Liver (tissue), 9 donors: ENCODE measurements around the gene UBE2K. TPM values are rescaled to one million over a fixed set of nuclear protein-coding genes. Genes with fewer than 3 reads are reported as not detected.
A peak's percentile ranks its signal among the peaks of the same experiment; 100 is the strongest.

Experiments
- DNase-seq: peaks from one replicate; pipeline ENCODE4 v3.0.0-alpha.2; 2017; ENCODE audit warnings: low spot score
- H3K27ac ChIP-seq, 2 donors: one replicate each; pipeline ENCODE4 v1.7.0; 2013; ENCODE audit warnings: inconsistent platforms in 2 of 2, low read length in 2 of 2, control low read depth in 1 of 2, low read depth in 1 of 2, mild to moderate bottlenecking in 1 of 2
- H3K27me3 ChIP-seq, 4 donors: one replicate each; pipeline versions ENCODE4 v1.6.1 to v1.7.0; 2013; ENCODE audit warnings: low read length in 3 of 4, inconsistent platforms in 1 of 4, mild to moderate bottlenecking in 1 of 4, moderate library complexity in 1 of 4; ENCODE audit not compliant: control insufficient read depth in 4 of 4, insufficient read depth in 4 of 4
- H3K36me3 ChIP-seq, 4 donors: one replicate each; pipeline versions ENCODE4 v1.6.1 to v1.7.0; 2013; ENCODE audit warnings: low read length in 3 of 4, mild to moderate bottlenecking in 3 of 4, low read depth in 1 of 4, moderate library complexity in 1 of 4; ENCODE audit not compliant: control insufficient read depth in 4 of 4, insufficient read depth in 3 of 4
- H3K4me1 ChIP-seq, 4 donors: one replicate each; pipeline versions ENCODE4 v1.6.1 to v1.7.0; 2013; ENCODE audit warnings: low read length in 3 of 4, mild to moderate bottlenecking in 3 of 4, moderate library complexity in 1 of 4; ENCODE audit not compliant: control insufficient read depth in 4 of 4, insufficient read depth in 4 of 4
- H3K4me3 ChIP-seq, 3 donors: one replicate each; pipeline versions ENCODE4 v1.6.1 to v1.7.0; 2013; ENCODE audit warnings: low read length in 3 of 3, control low read depth in 1 of 3, low read depth in 1 of 3, mild to moderate bottlenecking in 1 of 3
- H3K9ac ChIP-seq, 2 donors: one replicate each; pipeline ENCODE4 v1.7.0; 2013; ENCODE audit warnings: low read length in 2 of 2, mild to moderate bottlenecking in 2 of 2, moderate library complexity in 2 of 2, control low read depth in 1 of 2, low read depth in 1 of 2
- H3K9me3 ChIP-seq, 4 donors: one replicate each; pipeline versions ENCODE4 v1.6.1 to v1.7.0; 2013; ENCODE audit warnings: low read length in 3 of 4; ENCODE audit not compliant: control insufficient read depth in 4 of 4
- FOXA1 ChIP-seq: IDR thresholded peaks from 2 replicates; pipeline ENCODE4 v1.6.1; 2016; ENCODE audit warnings: antibody characterized with exemption
- GABPA ChIP-seq, 2 donors: IDR thresholded peaks in 1 of 2; conservative IDR thresholded peaks in 1 of 2; 2 replicates each; pipeline ENCODE4 v1.6.1; 2016; ENCODE audit warnings: antibody characterized with exemption in 2 of 2, mild to moderate bottlenecking in 1 of 2, moderate library complexity in 1 of 2
- HNF4A ChIP-seq, 2 donors: conservative IDR thresholded peaks; 2 replicates each; pipeline ENCODE4 v1.6.1; 2016; ENCODE audit warnings: antibody characterized with exemption in 2 of 2, mild to moderate bottlenecking in 2 of 2
- HNF4G ChIP-seq: IDR thresholded peaks from 2 replicates; pipeline ENCODE4 v1.6.1; 2016; ENCODE audit warnings: antibody characterized with exemption
- JUND ChIP-seq, 2 donors: IDR thresholded peaks; 2 replicates each; pipeline ENCODE4 v1.6.1; 2016; ENCODE audit warnings: antibody characterized with exemption in 2 of 2
- REST ChIP-seq: IDR thresholded peaks from 2 replicates; pipeline ENCODE4 v1.6.1; 2016; ENCODE audit warnings: antibody characterized with exemption, mild to moderate bottlenecking
- RXRA ChIP-seq, 2 donors: IDR thresholded peaks; 2 replicates each; pipeline ENCODE4 v1.6.1; 2017 to 2018; ENCODE audit warnings: antibody characterized with exemption in 2 of 2, mild to moderate bottlenecking in 1 of 2
- SP1 ChIP-seq: IDR thresholded peaks from 2 replicates; pipeline ENCODE4 v1.6.1; 2018; ENCODE audit warnings: antibody characterized with exemption, mild to moderate bottlenecking
- YY1 ChIP-seq: IDR thresholded peaks from 2 replicates; pipeline ENCODE4 v1.6.1; 2016; ENCODE audit warnings: antibody characterized with exemption, mild to moderate bottlenecking
- WGBS: extraction: QIAGEN DNeasy Blood & Tissue Kit; methylation state at CpG from one replicate; pipeline ENCODE4 v1.1.7; 2013; 5-methylcytosine and 5-hydroxymethylcytosine counted together
- polyA plus RNA-seq, 2 donors: library from polyadenylated mRNA; stranded (reverse) in 1 of 2; unstranded in 1 of 2; fragments of 200-250 nt in 1 of 2; fragments of >200 nt in 1 of 2; fragmentation: Nextera tagmentation in 1 of 2; extraction: Ambion mirVana in 1 of 2; gene quantifications; one replicate each; pipeline versions ENCODE4 v1.2.1 to v1.2.3, GENCODE V29; 2013 to 2015
- total RNA-seq, 2 donors: library from RNA; depleted of rRNA; stranded (reverse); fragments of >200 nt; gene quantifications; one replicate each; pipeline ENCODE4 v1.2.3, GENCODE V29; 2014
- donor health status: healthy.
- donor health status: healthy.
- donor health status: healthy.
- donor health status: healthy.
- donor health status: healthy.

The UBE2K gene
- total and polyA plus RNA-seq, 4 donors = 21.5 to 45.3 (median 26.0) TPM

- Histone ChIP-seq H3K27ac (no peak overlapping the region), H3K9ac (no peak overlapping the region), H3K36me3 (no peaks in the 10 kb centered on the region), H3K4me1 (peaks cover 0 to 6% (median 3%) of the 10 kb centered on the region in 4 donors), H3K9me3 (no peaks in the 10 kb centered on the region), H3K27me3 (no peaks in the 10 kb centered on the region), H3K4me3 (no peak overlapping the region)
- no peak for DNase-seq
- no peak for TF ChIP-seq SP1
- TF ChIP-seq HNF4A (conservative IDR thresholded peaks at IDR 0.05) = peak; percentile 53 to 55
- 38% methylated on average over 7 of the region's 7 CpGs for WGBS
Measured at GRCh38 chr4:39662683-39663082, 35.3 kb upstream of the UBE2K start.

- peaks cover 0 to 6% (median 3%) of the 10 kb centered on the region in 4 donors for H3K4me1 ChIP-seq
- H3K4me3 ChIP-seq = no peak overlapping the region
- WGBS = 79% methylated on average over 3 of the region's 3 CpGs
- DNase-seq = no peak
- no peaks in the 10 kb centered on the region for H3K27me3 ChIP-seq
- H3K36me3 ChIP-seq = no peaks in the 10 kb centered on the region
- no peak overlapping the region for H3K9ac ChIP-seq
- H3K27ac ChIP-seq = no peak overlapping the region
- no peak for TF ChIP-seq YY1
- no peak for TF ChIP-seq REST
- TF ChIP-seq HNF4A (conservative IDR thresholded peaks at IDR 0.05) = peak; percentile 62 to 68
- TF ChIP-seq FOXA1 = no peak
- no peak for TF ChIP-seq RXRA (IDR thresholded peaks at IDR 0.05)
- no peaks in the 10 kb centered on the region for H3K9me3 ChIP-seq
Measured at GRCh38 chr4:39664828-39665731, 32.9 kb upstream of the UBE2K start.

DNA sequence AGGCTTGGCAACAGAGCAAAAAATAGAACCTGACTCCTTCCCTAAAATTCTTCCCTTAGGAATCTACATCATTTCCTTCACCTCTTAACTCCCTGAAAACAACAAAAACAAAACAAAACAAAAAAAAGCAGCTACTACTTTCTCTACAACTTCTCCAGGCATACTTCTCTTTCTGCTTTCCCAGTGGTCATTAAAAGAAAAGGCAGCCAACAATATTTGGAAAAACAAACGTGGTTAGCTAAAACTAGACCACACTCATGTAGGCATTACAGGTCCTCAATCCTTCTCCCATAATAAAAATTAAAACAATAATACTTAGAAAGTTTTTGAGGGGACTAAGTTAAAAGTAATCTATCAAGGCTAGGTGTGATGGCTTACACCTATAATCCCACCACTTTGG is 30.2 kb upstream of the UBE2K start:
- Histone ChIP-seq H3K4me3 (no peak overlapping the region), H3K4me1 (peaks cover 0 to 6% (median 1%) of the 10 kb centered on the region in 4 donors), H3K9me3 (no peaks in the 10 kb centered on the region), H3K9ac (no peak overlapping the region), H3K27ac (no peak overlapping the region), H3K27me3 (no peaks in the 10 kb centered on the region), H3K36me3 (no peaks in the 10 kb centered on the region)
- WGBS = 53% methylated on average over 1 of the region's 1 CpG
- TF ChIP-seq HNF4G = no peak
- TF ChIP-seq SP1 = no peak
- no peak for TF ChIP-seq GABPA (IDR thresholded peaks at IDR 0.05 in 1 of 2, conservative IDR thresholded peaks at IDR 0.05 in 1 of 2)
- TF ChIP-seq JUND (IDR thresholded peaks at IDR 0.05) = no peak
- DNase-seq = no peak
